Fibroblast of lung (primary cell): ENCODE data around the gene CEP63. TPM values are rescaled to one million over a fixed set of nuclear protein-coding genes. Genes with fewer than 3 reads are reported as not detected.

ENCODE experiments used
- DNase-seq, 2 donors: peaks; one replicate each; pipeline versions ENCODE4 v3.0.0 to v3.0.0-alpha.2; 2010; ENCODE audit warnings: low read depth in 2 of 2
- H2AFZ ChIP-seq: 2 replicates; pipeline ENCODE4 v1.5.1; 2012; ENCODE audit warnings: low read length, control low read depth, inconsistent platforms
- H3K27ac ChIP-seq: 2 replicates; pipeline ENCODE4 v1.5.1; 2011; ENCODE audit warnings: low read length, control low read depth; ENCODE audit not compliant: insufficient read depth
- H3K27me3 ChIP-seq: 2 replicates; pipeline ENCODE4 v1.5.1; 2011; ENCODE audit warnings: mild to moderate bottlenecking, low read length; ENCODE audit not compliant: control insufficient read depth, insufficient read depth
- H3K36me3 ChIP-seq: 2 replicates; pipeline ENCODE4 v1.5.1; 2011; ENCODE audit warnings: low read length; ENCODE audit not compliant: control insufficient read depth, insufficient read depth
- H3K4me1 ChIP-seq: 2 replicates; pipeline ENCODE4 v1.5.1; 2011; ENCODE audit warnings: low read length; ENCODE audit not compliant: control insufficient read depth, insufficient read depth; ENCODE audit errors: extremely low read depth
- H3K4me2 ChIP-seq: 2 replicates; pipeline ENCODE4 v1.5.1; 2011; ENCODE audit warnings: low read length, control low read depth; ENCODE audit not compliant: insufficient read depth; ENCODE audit errors: extremely low read depth
- H3K4me3 ChIP-seq, 4 experiments: fragments of 200-600 bp in 1 of 4; sonication (generic) in 1 of 4; replicated peaks in 1 of 4; 2 replicates each; pipeline ENCODE4 v1.5.1; 2011 to 2016; ENCODE audit warnings: low read length in 4 of 4, low read depth in 3 of 4, mild to moderate bottlenecking in 3 of 4, control low read depth in 2 of 4, inconsistent platforms in 1 of 4, mixed read lengths in 1 of 4; ENCODE audit not compliant: insufficient read depth in 1 of 4; ENCODE audit errors: control extremely low read depth in 1 of 4
- H3K79me2 ChIP-seq: 2 replicates; pipeline ENCODE4 v1.5.1; 2012; ENCODE audit warnings: mild to moderate bottlenecking, low read length, inconsistent platforms; ENCODE audit not compliant: control insufficient read depth, insufficient read depth
- H3K9ac ChIP-seq: 2 replicates; pipeline ENCODE4 v1.5.1; 2011; ENCODE audit warnings: mild to moderate bottlenecking, low read length, control low read depth; ENCODE audit not compliant: insufficient read depth
- H3K9me3 ChIP-seq: 2 replicates; pipeline ENCODE4 v1.5.1; 2012; ENCODE audit warnings: low read depth, low read length; ENCODE audit not compliant: control insufficient read depth, insufficient read depth
- H4K20me1 ChIP-seq: 2 replicates; pipeline ENCODE4 v1.5.1; 2011; ENCODE audit warnings: low read length; ENCODE audit not compliant: control insufficient read depth, insufficient read depth; ENCODE audit errors: extremely low read depth
- EZH2 ChIP-seq: IDR thresholded peaks from 2 replicates; pipeline ENCODE4 v1.5.1; 2012; ENCODE audit warnings: low read length, control low read depth, mild to moderate bottlenecking; ENCODE audit errors: missing control alignments
- polyA plus RNA-seq, 2 donors: library from polyadenylated mRNA; depleted of rRNA in 1 of 2; stranded (reverse) in 1 of 2; unstranded in 1 of 2; fragments of >200 nt; gene quantifications; 2 replicates each; pipeline ENCODE4 v1.2.1, GENCODE V29; 2011 to 2012; ENCODE audit warnings: missing spikeins in 1 of 2
- total RNA-seq: library from RNA; depleted of rRNA; stranded (reverse); fragments of >200 nt; gene quantifications from 2 replicates; pipeline ENCODE4 v1.2.1, GENCODE V29; 2014
- TF ChIP-seq, protein P1 (sequence below), 2 donors: IDR thresholded peaks in 1 of 2; conservative IDR thresholded peaks in 1 of 2; 1 replicate in 1 of 2; 2 replicates in 1 of 2; pipeline ENCODE4 v1.5.1; 2011 to 2012; ENCODE audit warnings: low read length in 2 of 2, control low read depth in 1 of 2, inconsistent platforms in 1 of 2, low read depth in 1 of 2, mild to moderate bottlenecking in 1 of 2

CEP63 gene
- total and polyA plus RNA-seq, 2 donors (not counting 1 experiment from before 2014, with no cell fraction given): 22.3 to 26.4 TPM

- Histone ChIP-seq H3K4me1 (no peaks in the 10 kb centered on the region), H3K4me2 (no peak overlapping the region), H3K27me3 (no peaks in the 10 kb centered on the region), H3K9ac (no peak overlapping the region), H2AFZ (no peak overlapping the region), H3K36me3 (no peaks in the 10 kb centered on the region), H3K27ac (no peak overlapping the region), H3K9me3 (no peaks in the 10 kb centered on the region), H3K79me2 (no peaks in the 10 kb centered on the region), H3K4me3 (no peak overlapping the region), H4K20me1 (no peaks in the 10 kb centered on the region)
- TF ChIP-seq, protein P1, sequence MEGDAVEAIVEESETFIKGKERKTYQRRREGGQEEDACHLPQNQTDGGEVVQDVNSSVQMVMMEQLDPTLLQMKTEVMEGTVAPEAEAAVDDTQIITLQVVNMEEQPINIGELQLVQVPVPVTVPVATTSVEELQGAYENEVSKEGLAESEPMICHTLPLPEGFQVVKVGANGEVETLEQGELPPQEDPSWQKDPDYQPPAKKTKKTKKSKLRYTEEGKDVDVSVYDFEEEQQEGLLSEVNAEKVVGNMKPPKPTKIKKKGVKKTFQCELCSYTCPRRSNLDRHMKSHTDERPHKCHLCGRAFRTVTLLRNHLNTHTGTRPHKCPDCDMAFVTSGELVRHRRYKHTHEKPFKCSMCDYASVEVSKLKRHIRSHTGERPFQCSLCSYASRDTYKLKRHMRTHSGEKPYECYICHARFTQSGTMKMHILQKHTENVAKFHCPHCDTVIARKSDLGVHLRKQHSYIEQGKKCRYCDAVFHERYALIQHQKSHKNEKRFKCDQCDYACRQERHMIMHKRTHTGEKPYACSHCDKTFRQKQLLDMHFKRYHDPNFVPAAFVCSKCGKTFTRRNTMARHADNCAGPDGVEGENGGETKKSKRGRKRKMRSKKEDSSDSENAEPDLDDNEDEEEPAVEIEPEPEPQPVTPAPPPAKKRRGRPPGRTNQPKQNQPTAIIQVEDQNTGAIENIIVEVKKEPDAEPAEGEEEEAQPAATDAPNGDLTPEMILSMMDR (conservative IDR thresholded peaks at IDR 0.05 in 1 of 2, IDR thresholded peaks at IDR 0.05 in 1 of 2; ENCODE audit: low read depth in 1 of 2, low read length in 2 of 2): no peak
- TF ChIP-seq EZH2: no peak
- DNase-seq: no peak
These were observed 132.8 kb downstream of the CEP63 start for GRCh38 chr3:134618478-134619300.

GRCh38 chr3:134619301-134619615 is 133.4 kb downstream of the CEP63 start:
- Histone ChIP-seq H3K9ac (no peak overlapping the region), H3K79me2 (no peaks in the 10 kb centered on the region), H3K4me1 (no peaks in the 10 kb centered on the region), H2AFZ (no peak overlapping the region), H3K27ac (no peak overlapping the region), H3K4me2 (no peak overlapping the region), H3K4me3 (no peak overlapping the region), H4K20me1 (no peaks in the 10 kb centered on the region), H3K9me3 (no peaks in the 10 kb centered on the region), H3K36me3 (no peaks in the 10 kb centered on the region), H3K27me3 (no peaks in the 10 kb centered on the region)
- DNase-seq: no peak
- no peak for TF ChIP-seq EZH2
- TF ChIP-seq, protein P1 (conservative IDR thresholded peaks at IDR 0.05 in 1 of 2, IDR thresholded peaks at IDR 0.05 in 1 of 2; ENCODE audit: low read depth in 1 of 2, low read length in 2 of 2): no peak

DNA sequence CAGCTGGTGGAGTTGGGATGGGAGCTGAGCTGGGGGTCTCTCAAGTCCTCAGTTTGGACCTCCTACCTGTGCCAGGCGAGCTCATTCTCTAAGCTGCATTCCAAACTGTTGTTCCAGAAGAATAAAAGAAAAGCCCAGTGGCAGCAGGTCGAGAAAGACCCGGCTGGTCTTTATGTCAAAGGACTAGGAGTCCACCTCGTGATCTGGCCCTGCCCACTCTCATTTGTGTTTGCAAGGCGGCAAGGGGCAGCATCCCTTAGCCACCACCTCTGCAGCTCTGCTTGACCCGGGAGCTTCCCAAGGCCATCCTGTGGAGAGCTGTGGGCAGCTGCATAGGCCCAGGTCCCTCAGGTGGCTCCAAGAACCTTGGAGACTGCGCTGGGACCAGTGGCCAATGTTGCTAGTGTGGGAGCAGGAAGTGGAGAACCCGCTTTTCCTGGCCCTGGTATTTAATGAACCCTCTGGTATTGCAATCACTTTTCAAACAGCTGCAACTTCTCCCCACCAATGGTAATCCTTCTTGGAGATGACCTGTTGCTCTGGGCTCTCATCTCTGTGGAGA is 134.1 kb downstream of the CEP63 start:
- Histone ChIP-seq H3K27ac (no peak overlapping the region), H3K4me2 (no peak overlapping the region), H3K36me3 (no peaks in the 10 kb centered on the region), H3K4me1 (no peaks in the 10 kb centered on the region), H3K9me3 (no peaks in the 10 kb centered on the region), H3K27me3 (no peaks in the 10 kb centered on the region), H3K4me3 (no peak overlapping the region), H3K79me2 (no peaks in the 10 kb centered on the region), H3K9ac (no peak overlapping the region), H2AFZ (no peak overlapping the region), H4K20me1 (no peaks in the 10 kb centered on the region)
- TF ChIP-seq, protein P1 (conservative IDR thresholded peaks at IDR 0.05 in 1 of 2, IDR thresholded peaks at IDR 0.05 in 1 of 2; ENCODE audit: low read depth in 1 of 2, low read length in 2 of 2): no peak
- TF ChIP-seq EZH2: no peak
- DNase-seq: no peak
